PFSK-1 (cell line): ENCODE data around the gene AADAT.

Experiments
- FOXP2 ChIP-seq: optimal IDR thresholded peaks from 2 replicates; pipeline ENCODE3; 2011; ENCODE audit warnings: borderline replicate concordance, control low read depth, inconsistent platforms; ENCODE audit not compliant: insufficient read depth; ENCODE audit errors: extremely low read length, extremely low read depth
- POLR2AphosphoS5 ChIP-seq: IDR thresholded peaks from 2 replicates; pipeline ENCODE4 v1.6.1; 2012; ENCODE audit warnings: low read depth, mild to moderate bottlenecking, control low read depth, low read length, moderate library complexity
- SIN3A ChIP-seq: IDR thresholded peaks from 2 replicates; pipeline ENCODE4 v1.6.1; 2012; ENCODE audit warnings: mild to moderate bottlenecking, low read length, moderate library complexity, borderline replicate concordance; ENCODE audit not compliant: insufficient read depth
- TAF1 ChIP-seq: IDR thresholded peaks from 2 replicates; pipeline ENCODE4 v1.6.1; 2012; ENCODE audit warnings: low read length, control low read depth, borderline replicate concordance; ENCODE audit not compliant: insufficient read depth
- TF ChIP-seq, protein P1 (sequence below), 2 experiments: IDR thresholded peaks; 2 replicates each; pipeline versions ENCODE4 v1.6.1 to v1.8.0; 2011 to 2012; ENCODE audit warnings: low read depth in 2 of 2, low read length in 2 of 2, control low read depth in 1 of 2, inconsistent platforms in 1 of 2, mild to moderate bottlenecking in 1 of 2, moderate library complexity in 1 of 2; ENCODE audit not compliant: insufficient read depth in 1 of 2

Gene AADAT

DNA sequence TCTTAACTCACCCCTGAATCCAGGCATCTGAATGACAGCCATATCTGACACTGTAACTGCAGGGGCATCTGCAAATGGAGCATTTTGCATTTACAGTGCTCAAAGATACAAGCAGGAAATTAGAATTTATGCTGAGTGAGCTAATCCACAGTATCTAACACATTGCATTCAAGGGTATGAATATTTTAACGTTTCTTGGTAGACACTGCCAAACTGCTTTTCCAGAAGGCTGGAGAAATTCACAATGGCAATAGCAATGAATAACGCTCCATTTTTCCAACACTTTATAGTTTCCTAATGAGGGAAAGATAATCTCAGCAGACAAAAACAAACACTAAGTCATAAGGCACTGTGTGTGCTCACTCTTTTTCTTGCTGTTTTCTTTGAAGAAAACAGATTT lies 30.9 kb downstream of the AADAT start:
- TF ChIP-seq, protein P1, sequence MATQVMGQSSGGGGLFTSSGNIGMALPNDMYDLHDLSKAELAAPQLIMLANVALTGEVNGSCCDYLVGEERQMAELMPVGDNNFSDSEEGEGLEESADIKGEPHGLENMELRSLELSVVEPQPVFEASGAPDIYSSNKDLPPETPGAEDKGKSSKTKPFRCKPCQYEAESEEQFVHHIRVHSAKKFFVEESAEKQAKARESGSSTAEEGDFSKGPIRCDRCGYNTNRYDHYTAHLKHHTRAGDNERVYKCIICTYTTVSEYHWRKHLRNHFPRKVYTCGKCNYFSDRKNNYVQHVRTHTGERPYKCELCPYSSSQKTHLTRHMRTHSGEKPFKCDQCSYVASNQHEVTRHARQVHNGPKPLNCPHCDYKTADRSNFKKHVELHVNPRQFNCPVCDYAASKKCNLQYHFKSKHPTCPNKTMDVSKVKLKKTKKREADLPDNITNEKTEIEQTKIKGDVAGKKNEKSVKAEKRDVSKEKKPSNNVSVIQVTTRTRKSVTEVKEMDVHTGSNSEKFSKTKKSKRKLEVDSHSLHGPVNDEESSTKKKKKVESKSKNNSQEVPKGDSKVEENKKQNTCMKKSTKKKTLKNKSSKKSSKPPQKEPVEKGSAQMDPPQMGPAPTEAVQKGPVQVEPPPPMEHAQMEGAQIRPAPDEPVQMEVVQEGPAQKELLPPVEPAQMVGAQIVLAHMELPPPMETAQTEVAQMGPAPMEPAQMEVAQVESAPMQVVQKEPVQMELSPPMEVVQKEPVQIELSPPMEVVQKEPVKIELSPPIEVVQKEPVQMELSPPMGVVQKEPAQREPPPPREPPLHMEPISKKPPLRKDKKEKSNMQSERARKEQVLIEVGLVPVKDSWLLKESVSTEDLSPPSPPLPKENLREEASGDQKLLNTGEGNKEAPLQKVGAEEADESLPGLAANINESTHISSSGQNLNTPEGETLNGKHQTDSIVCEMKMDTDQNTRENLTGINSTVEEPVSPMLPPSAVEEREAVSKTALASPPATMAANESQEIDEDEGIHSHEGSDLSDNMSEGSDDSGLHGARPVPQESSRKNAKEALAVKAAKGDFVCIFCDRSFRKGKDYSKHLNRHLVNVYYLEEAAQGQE (IDR thresholded peaks at IDR 0.05; ENCODE audit: insufficient read depth in 1 of 2, low read depth in 2 of 2, low read length in 2 of 2): no peak
- TF ChIP-seq POLR2AphosphoS5 (no peak), TAF1 (no peak)

DNA sequence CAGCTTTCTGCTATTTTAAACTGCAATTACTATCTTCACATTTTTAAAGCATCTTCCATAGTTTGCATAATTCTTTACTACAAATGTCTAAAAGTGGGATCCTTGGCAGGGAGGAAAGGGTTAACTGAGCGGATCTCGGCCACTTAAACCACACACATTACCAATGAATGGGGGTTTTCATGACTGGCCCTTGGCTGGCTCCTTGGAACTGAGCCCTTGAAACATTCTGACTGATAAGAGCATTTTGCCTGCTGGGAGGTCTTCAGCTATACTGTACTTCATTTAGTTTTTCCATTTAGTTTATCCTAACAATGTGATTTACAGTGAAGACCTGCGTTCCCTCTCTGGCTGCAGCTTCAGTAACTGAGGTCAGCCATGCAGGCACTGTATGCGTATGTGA lies 31.9 kb downstream of the AADAT start:
- TF ChIP-seq, protein P1 (IDR thresholded peaks at IDR 0.05; ENCODE audit: insufficient read depth in 1 of 2, low read depth in 2 of 2, low read length in 2 of 2): no peak
- no peak for TF ChIP-seq TAF1
- TF ChIP-seq POLR2AphosphoS5: no peak
- TF ChIP-seq FOXP2: no peak
- no peak for TF ChIP-seq SIN3A

DNA sequence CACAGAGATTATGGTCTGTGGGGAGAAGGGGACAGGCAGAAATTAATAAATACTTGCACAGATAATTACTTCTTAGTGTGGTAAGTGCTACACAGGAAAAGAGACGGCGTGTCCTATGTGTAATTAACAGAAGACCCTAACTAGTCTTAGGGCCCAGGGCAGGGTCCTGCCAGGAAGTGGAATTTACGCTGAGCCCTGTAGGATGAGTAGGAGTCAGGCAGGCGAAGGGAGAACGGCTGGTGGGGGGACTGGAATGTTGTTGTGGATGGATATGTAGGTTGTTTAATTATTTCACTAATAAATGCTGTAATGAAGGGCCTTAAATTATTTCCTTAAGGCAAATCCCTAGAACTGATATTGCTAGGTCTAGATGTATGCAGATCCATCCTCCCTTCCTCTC lies 36.8 kb downstream of the AADAT start:
- TF ChIP-seq FOXP2 (no peak), TAF1 (no peak), POLR2AphosphoS5 (no peak), SIN3A (no peak)
- TF ChIP-seq, protein P1 (IDR thresholded peaks at IDR 0.05; ENCODE audit: insufficient read depth in 1 of 2, low read depth in 2 of 2, low read length in 2 of 2): no peak

DNA sequence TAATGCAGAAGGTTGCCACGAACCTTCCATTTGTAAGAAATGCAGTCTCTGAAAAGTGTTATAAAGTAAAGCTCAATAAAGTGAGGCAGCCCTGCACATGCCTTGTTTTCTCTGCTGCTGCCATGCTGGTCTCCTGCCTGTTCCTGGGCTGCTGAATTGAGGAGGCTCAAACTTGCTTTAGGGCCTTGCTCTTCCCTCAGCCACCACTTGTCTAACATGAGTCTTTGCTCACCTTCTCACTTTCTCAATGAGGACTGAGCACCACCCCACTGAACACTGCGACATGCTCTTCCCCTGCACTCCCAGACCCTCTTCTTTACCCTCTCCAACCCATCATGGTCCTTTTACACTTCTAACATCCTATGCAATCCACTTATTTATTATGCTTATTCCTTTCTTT lies 38.4 kb downstream of the AADAT start:
- TF ChIP-seq SIN3A (no peak), POLR2AphosphoS5 (no peak), FOXP2 (no peak), TAF1 (no peak)
- TF ChIP-seq, protein P1 (IDR thresholded peaks at IDR 0.05; ENCODE audit: insufficient read depth in 1 of 2, low read depth in 2 of 2, low read length in 2 of 2): no peak

DNA sequence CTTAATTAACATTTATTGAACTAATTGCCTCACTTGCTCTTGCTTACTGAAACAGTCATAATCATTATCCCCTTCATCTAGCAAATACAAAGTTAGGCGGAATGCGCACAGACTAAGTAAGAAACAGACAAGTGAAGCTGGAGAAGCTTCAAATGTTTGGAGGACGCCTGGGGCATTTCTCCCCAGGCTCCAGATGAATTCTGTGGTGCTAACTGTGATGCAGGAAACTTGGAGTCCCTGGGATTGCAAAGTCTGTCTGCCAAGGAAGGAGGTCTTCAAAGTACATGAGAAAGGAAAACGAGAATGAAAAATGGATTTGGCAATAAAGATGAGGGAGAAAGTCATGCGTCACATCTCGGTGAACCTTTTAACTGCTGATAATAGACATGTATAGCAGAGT lies 40.0 kb downstream of the AADAT start:
- TF ChIP-seq SIN3A: no peak
- no peak for TF ChIP-seq POLR2AphosphoS5
- no peak for TF ChIP-seq TAF1
- TF ChIP-seq FOXP2: no peak
- TF ChIP-seq, protein P1 (IDR thresholded peaks at IDR 0.05; ENCODE audit: insufficient read depth in 1 of 2, low read depth in 2 of 2, low read length in 2 of 2): no peak
